ENCODE data around the gene CCSAP. TPM values are rescaled to one million over a fixed set of nuclear protein-coding genes. Genes with fewer than 3 reads are reported as not detected.

Gene CCSAP, protein sequence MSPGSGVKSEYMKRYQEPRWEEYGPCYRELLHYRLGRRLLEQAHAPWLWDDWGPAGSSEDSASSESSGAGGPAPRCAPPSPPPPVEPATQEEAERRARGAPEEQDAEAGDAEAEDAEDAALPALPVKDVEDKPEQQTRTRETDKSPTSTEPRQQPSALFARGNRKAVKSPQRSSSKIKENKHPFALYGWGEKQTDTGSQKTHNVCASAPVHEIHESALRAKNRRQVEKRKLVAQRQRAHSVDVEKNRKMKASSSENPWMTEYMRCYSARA
- total RNA-seq (2021) (6.7 to 8.6 TPM (median 6.7 TPM) in 3 replicates), Bru-seq, nascent RNA (percentile 75 among the genes with signal in this experiment)
- long read RNA-seq, experiment 1, full-length matches to known transcripts, result 40 of 52 reads
- long read RNA-seq, experiment 1, partial matches to known transcripts, result 0 of 52 reads
- long read RNA-seq, experiment 1, other reads (novel, unspliced or antisense), result 12 of 52 reads
- long read RNA-seq, experiment 2, full-length matches to known transcripts, result 5 of 10 reads
- long read RNA-seq, experiment 2, partial matches to known transcripts, result 0 of 10 reads
- long read RNA-seq, experiment 2, other reads (novel, unspliced or antisense), result 5 of 10 reads
- long read RNA-seq, experiment 3, result 0 reads

- Mint-ChIP-seq H3K27ac (peak within 1 kb of the TSS; percentile 30; the same call in 1 of the 2 replicates), H3K9me3 (peaks cover 9% of the 10 kb centered on the region), H3K4me3 (peak within 1 kb of the TSS; percentile 96), H3K27me3 (ENCODE audit: low read depth) (peaks cover 51% of the 10 kb centered on the region), H3K4me1 (peaks cover 33% of the 10 kb centered on the region), H3K36me3 (peaks cover 2% of the 10 kb centered on the region; the same call in 1 of the 2 replicates)
- ChIA-PET CTCF (interaction anchor here (1.3 kb wide), 1 partner anchor 64 kb away, joined by 3 read pairs; no protein-coding TSS in a partner anchor), POLR2A (no interaction called here)
- no peak for TF ChIP-seq GRHL2 (CRISPR knock-in tag; IDR thresholded peaks at IDR 0.05; ENCODE audit: insufficient replicate concordance, severe bottlenecking)
- peak; percentile 31; the same call in 1 of the 2 replicates for TF ChIP-seq FOXK1 (CRISPR knock-in tag; IDR thresholded peaks at IDR 0.05)
- TF ChIP-seq, protein P1, sequence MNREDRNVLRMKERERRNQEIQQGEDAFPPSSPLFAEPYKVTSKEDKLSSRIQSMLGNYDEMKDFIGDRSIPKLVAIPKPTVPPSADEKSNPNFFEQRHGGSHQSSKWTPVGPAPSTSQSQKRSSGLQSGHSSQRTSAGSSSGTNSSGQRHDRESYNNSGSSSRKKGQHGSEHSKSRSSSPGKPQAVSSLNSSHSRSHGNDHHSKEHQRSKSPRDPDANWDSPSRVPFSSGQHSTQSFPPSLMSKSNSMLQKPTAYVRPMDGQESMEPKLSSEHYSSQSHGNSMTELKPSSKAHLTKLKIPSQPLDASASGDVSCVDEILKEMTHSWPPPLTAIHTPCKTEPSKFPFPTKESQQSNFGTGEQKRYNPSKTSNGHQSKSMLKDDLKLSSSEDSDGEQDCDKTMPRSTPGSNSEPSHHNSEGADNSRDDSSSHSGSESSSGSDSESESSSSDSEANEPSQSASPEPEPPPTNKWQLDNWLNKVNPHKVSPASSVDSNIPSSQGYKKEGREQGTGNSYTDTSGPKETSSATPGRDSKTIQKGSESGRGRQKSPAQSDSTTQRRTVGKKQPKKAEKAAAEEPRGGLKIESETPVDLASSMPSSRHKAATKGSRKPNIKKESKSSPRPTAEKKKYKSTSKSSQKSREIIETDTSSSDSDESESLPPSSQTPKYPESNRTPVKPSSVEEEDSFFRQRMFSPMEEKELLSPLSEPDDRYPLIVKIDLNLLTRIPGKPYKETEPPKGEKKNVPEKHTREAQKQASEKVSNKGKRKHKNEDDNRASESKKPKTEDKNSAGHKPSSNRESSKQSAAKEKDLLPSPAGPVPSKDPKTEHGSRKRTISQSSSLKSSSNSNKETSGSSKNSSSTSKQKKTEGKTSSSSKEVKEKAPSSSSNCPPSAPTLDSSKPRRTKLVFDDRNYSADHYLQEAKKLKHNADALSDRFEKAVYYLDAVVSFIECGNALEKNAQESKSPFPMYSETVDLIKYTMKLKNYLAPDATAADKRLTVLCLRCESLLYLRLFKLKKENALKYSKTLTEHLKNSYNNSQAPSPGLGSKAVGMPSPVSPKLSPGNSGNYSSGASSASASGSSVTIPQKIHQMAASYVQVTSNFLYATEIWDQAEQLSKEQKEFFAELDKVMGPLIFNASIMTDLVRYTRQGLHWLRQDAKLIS (CRISPR knock-in tag; IDR thresholded peaks at IDR 0.05; ENCODE audit: borderline replicate concordance), result no peak
- peak; percentile 59; the same call in 1 of the 2 replicates for TF ChIP-seq IRF1 (CRISPR knock-in tag; IDR thresholded peaks at IDR 0.05)
- TF ChIP-seq SOX15 (CRISPR knock-in tag; IDR thresholded peaks at IDR 0.05), result no peak
- TF ChIP-seq NFYB (CRISPR knock-in tag; conservative IDR thresholded peaks at IDR 0.05; ENCODE audit: low read depth), result no peak
- TF ChIP-seq ETV6 (CRISPR knock-in tag; IDR thresholded peaks at IDR 0.05), result peak; percentile 67
- TF ChIP-seq ZNF396 (CRISPR knock-in tag; IDR thresholded peaks at IDR 0.05; ENCODE audit: borderline replicate concordance), result no peak
- no peak for TF ChIP-seq PREB (CRISPR knock-in tag; IDR thresholded peaks at IDR 0.05; ENCODE audit: borderline replicate concordance)
- TF ChIP-seq, protein P2, sequence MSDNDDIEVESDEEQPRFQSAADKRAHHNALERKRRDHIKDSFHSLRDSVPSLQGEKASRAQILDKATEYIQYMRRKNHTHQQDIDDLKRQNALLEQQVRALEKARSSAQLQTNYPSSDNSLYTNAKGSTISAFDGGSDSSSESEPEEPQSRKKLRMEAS (CRISPR knock-in tag; IDR thresholded peaks at IDR 0.05), result no peak; the same call in 1 of the 2 replicates
- TF ChIP-seq, protein P3, sequence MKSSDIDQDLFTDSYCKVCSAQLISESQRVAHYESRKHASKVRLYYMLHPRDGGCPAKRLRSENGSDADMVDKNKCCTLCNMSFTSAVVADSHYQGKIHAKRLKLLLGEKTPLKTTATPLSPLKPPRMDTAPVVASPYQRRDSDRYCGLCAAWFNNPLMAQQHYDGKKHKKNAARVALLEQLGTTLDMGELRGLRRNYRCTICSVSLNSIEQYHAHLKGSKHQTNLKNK (CRISPR knock-in tag; IDR thresholded peaks at IDR 0.05), result 0 out of 2 replicates have a peak, but pooled peaks have one; percentile 8
- peak; percentile 39; the same call in 1 of the 2 replicates for TF ChIP-seq MYBL2 (CRISPR knock-in tag; IDR thresholded peaks at IDR 0.05)
- 0 out of 2 replicates have a peak, but pooled peaks have one; percentile 41 for TF ChIP-seq ELF4 (CRISPR knock-in tag; IDR thresholded peaks at IDR 0.05; ENCODE audit: low read depth)
- TF ChIP-seq, protein P4, sequence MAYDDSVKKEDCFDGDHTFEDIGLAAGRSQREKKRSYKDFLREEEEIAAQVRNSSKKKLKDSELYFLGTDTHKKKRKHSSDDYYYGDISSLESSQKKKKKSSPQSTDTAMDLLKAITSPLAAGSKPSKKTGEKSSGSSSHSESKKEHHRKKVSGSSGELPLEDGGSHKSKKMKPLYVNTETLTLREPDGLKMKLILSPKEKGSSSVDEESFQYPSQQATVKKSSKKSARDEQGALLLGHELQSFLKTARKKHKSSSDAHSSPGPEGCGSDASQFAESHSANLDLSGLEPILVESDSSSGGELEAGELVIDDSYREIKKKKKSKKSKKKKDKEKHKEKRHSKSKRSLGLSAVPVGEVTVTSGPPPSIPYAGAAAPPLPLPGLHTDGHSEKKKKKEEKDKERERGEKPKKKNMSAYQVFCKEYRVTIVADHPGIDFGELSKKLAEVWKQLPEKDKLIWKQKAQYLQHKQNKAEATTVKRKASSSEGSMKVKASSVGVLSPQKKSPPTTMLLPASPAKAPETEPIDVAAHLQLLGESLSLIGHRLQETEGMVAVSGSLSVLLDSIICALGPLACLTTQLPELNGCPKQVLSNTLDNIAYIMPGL (CRISPR knock-in tag; IDR thresholded peaks at IDR 0.05), result peak; percentile 19; the same call in 1 of the 2 replicates
- TF ChIP-seq FOXP4 (CRISPR knock-in tag; IDR thresholded peaks at IDR 0.05), result peak; percentile 65; the same call in 1 of the 2 replicates
- no peak for TF ChIP-seq ZNF317 (CRISPR knock-in tag; IDR thresholded peaks at IDR 0.05; ENCODE audit: borderline replicate concordance, low read depth)
- DNase-seq (ENCODE audit: low spot score) (peak; percentile 87), ATAC-seq (peak; percentile 84)
Observed at GRCh38 chr1:229342656-229343569, at the start of gene CCSAP. Gene CCSAP, minus strand, starts transcription at chr1:229343047. Its CDS starts 582 bp downstream, at chr1:229342465.
